Measurements from ENCODE around the gene DHRS3. TPM values are rescaled to one million over a fixed set of nuclear protein-coding genes. Genes with fewer than 3 reads are reported as not detected.

Gene DHRS3
- total and polyA plus RNA-seq, 10 donors = 8.9 to 41.0 (median 28.7) TPM

GRCh38 chr1:12541274-12542137 is 76.5 kb downstream of the DHRS3 start:
- 65 to 78% (median 76%) methylated on average over 10 to 17 of the region's 17 CpGs for WGBS, 5 donors
- no peak overlapping the region for H3K27ac ChIP-seq
- intact Hi-C loops (cut with DNase I; ENCODE audit: low total_unique reads) = no loop called here

GRCh38 chr1:12540580-12541273 is 77.3 kb downstream of the DHRS3 start:
- intact Hi-C loops (cut with DNase I; ENCODE audit: low total_unique reads) = no loop called here
- Histone ChIP-seq H3K9me3 (peaks cover 0 to 14% (median 8%) of the 10 kb centered on the region in 8 donors), H3K4me1 (peaks cover 0 to 29% (median 9%) of the 10 kb centered on the region in 6 donors), H3K27me3 (replicated peaks in 1 of 7) (peaks cover 0 to 7% (median 0%) of the 10 kb centered on the region in 7 donors), H3K36me3 (peaks cover 0 to 8% (median 0%) of the 10 kb centered on the region in 6 donors), H3K4me3 (no peak overlapping the region), H3K27ac (peak overlapping the region in 1 of 8 donors; percentile 23)
- WGBS, 5 donors = 70 to 88% (median 83%) methylated on average over 6 to 17 of the region's 17 CpGs
- TF ChIP-seq CTCF (IDR thresholded peaks at IDR 0.05 in 8 of 11, conservative IDR thresholded peaks at IDR 0.05 in 3 of 11) = no peak
- TF ChIP-seq POLR2AphosphoS5 (IDR thresholded peaks at IDR 0.05) = no peak
- TF ChIP-seq POLR2A (IDR thresholded peaks at IDR 0.05) = no peak
- no peak for DNase-seq

More at GRCh38 chr1:12541274-12542137, 76.5 kb downstream of the DHRS3 start:
- Histone ChIP-seq H3K27me3 (replicated peaks in 1 of 7) (peaks cover 0 to 7% (median 0%) of the 10 kb centered on the region in 7 donors), H3K4me3 (no peak overlapping the region), H3K9me3 (peaks cover 0 to 6% (median under 1%) of the 10 kb centered on the region in 8 donors), H3K4me1 (peaks cover 0 to 29% (median 9%) of the 10 kb centered on the region in 6 donors), H3K36me3 (no peaks in the 10 kb centered on the region)
- TF ChIP-seq POLR2AphosphoS5 (IDR thresholded peaks at IDR 0.05) (peak in 2 of 3 donors; percentile 42 to 54), CTCF (IDR thresholded peaks at IDR 0.05 in 8 of 11, conservative IDR thresholded peaks at IDR 0.05 in 3 of 11) (no peak)
- no peak for DNase-seq

- intact Hi-C loops (cut with DNase I; ENCODE audit: low total_unique reads) = no loop called here
- peak overlapping the region in 3 of 8 donors; percentile 11 to 24 (median 23) for H3K27ac ChIP-seq
Measured at GRCh38 chr1:12539705-12540579, 78.1 kb downstream of the DHRS3 start.

More at GRCh38 chr1:12539705-12540579, 78.1 kb downstream of the DHRS3 start:
- peaks cover 0 to 7% (median 0%) of the 10 kb centered on the region in 7 donors for H3K27me3 ChIP-seq (replicated peaks in 1 of 7)
- H3K36me3 ChIP-seq = peaks cover 0 to 9% (median 0%) of the 10 kb centered on the region in 6 donors
- H3K4me3 ChIP-seq = no peak overlapping the region
- WGBS, 5 donors = 53 to 64% (median 61%) methylated on average over 27 to 34 of the region's 34 CpGs
- DNase-seq = no peak
- peaks cover 0 to 26% (median 9%) of the 10 kb centered on the region in 6 donors for H3K4me1 ChIP-seq
- peaks cover 0 to 21% (median 10%) of the 10 kb centered on the region in 8 donors for H3K9me3 ChIP-seq
- TF ChIP-seq CTCF (IDR thresholded peaks at IDR 0.05 in 8 of 11, conservative IDR thresholded peaks at IDR 0.05 in 3 of 11) (no peak), POLR2AphosphoS5 (IDR thresholded peaks at IDR 0.05) (peak in 2 of 3 donors; percentile 20 to 70), POLR2A (IDR thresholded peaks at IDR 0.05) (no peak)

All from spleen (tissue), 11 donors.